Sigmoid colon (tissue), 4 donors: Measurements from ENCODE around the gene FHOD3.

Experiments
- POLR2A ChIP-seq, 2 donors: fragments of 450-650 bp; IDR thresholded peaks; one replicate each; pipeline ENCODE4 v1.6.1; 2016; ENCODE audit warnings: antibody characterized with exemption in 2 of 2, mild to moderate bottlenecking in 2 of 2, moderate library complexity in 2 of 2
- POLR2AphosphoS5 ChIP-seq, 4 donors: sonication (generic); formaldehyde crosslinking; IDR thresholded peaks; one replicate each; pipeline ENCODE4 v1.6.1; 2017; ENCODE audit warnings: antibody characterized with exemption in 4 of 4
- TF ChIP-seq, protein P1 (sequence below), 4 experiments: fragments of 450-650 bp in 3 of 4; fragments of 200-600 bp in 1 of 4; IDR thresholded peaks; one replicate each; pipeline ENCODE4 v1.5.1; 2016 to 2019; ENCODE audit warnings: antibody characterized with exemption in 4 of 4, mild to moderate bottlenecking in 3 of 4, moderate library complexity in 2 of 4

DNA sequence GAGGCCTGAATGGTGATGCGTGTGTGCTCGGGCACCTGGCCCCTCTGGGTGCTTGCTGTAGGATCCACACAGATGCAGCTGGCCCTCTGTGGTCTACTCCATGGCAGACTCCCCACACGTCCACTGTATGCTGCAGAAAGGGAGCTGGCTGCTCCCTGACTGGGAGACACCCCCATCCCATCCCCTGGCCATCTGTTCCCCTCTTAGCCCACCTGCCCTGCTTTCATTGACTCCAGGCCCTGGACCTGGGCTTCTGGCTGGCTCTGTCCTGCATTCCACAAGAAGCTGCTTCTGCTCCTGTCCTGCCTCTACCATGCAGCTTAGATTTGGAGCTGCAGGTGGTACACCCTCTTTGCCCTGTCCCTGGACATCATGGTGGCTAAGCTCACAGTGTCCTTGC lies 80.1 kb downstream of the FHOD3 start:
- TF ChIP-seq, protein P1, sequence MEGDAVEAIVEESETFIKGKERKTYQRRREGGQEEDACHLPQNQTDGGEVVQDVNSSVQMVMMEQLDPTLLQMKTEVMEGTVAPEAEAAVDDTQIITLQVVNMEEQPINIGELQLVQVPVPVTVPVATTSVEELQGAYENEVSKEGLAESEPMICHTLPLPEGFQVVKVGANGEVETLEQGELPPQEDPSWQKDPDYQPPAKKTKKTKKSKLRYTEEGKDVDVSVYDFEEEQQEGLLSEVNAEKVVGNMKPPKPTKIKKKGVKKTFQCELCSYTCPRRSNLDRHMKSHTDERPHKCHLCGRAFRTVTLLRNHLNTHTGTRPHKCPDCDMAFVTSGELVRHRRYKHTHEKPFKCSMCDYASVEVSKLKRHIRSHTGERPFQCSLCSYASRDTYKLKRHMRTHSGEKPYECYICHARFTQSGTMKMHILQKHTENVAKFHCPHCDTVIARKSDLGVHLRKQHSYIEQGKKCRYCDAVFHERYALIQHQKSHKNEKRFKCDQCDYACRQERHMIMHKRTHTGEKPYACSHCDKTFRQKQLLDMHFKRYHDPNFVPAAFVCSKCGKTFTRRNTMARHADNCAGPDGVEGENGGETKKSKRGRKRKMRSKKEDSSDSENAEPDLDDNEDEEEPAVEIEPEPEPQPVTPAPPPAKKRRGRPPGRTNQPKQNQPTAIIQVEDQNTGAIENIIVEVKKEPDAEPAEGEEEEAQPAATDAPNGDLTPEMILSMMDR (IDR thresholded peaks at IDR 0.05) = no peak
- TF ChIP-seq POLR2AphosphoS5 (IDR thresholded peaks at IDR 0.05) (no peak), POLR2A (IDR thresholded peaks at IDR 0.05) (no peak)
